K562 (cell line): Measurements from ENCODE around the gene SUFU. TPM values are rescaled to one million over a fixed set of nuclear protein-coding genes. Genes with fewer than 3 reads are reported as not detected.
A peak's percentile ranks its signal among the peaks of the same experiment; 100 is the strongest.

ENCODE experiments used
- ATAC-seq: fragments of 200-7000 bp; cut with Tn5 transposase; 3 replicates; pipeline ENCODE4 v1.9.1; 2020; ENCODE audit warnings: moderate library complexity
- BruUV-seq: library from RNA; stranded (reverse); fragments of 400-500 nt; replicated peaks from 2 replicates; lab custom pipeline; 2021; lab: Mats Ljungman, UMichigan
- CTCF ChIA-PET: fragments of 300-600 bp; formaldehyde crosslinking; extraction: SDS; loops from one replicate; lab custom pipeline; 2021; ENCODE audit warnings: low intra/inter-chr PET ratio; lab: Yijun Ruan, JAX
- POLR2A ChIA-PET: fragments of 300-600, 350-650 bp; sonication (Branson Sonifier 250); formaldehyde crosslinking; extraction: SDS; loops from one replicate; lab custom pipeline; 2021; ENCODE audit warnings: antibody characterized with exemption, inconsistent platforms; lab: Yijun Ruan, JAX
- DNase-seq, 4 experiments: peaks; one replicate each; pipeline versions ENCODE4 v3.0.0 to v3.0.0-alpha.2; 2011 to 2018; ENCODE audit warnings: low spot score in 3 of 4, mixed read lengths in 3 of 4; ENCODE audit errors: extremely low read depth in 1 of 4
- FAIRE-seq: peaks from 2 replicates; lab custom pipeline; 2011; peaks lifted over from hg19 to GRCh38; lab: Jason Lieb, UNC
- H2AFZ ChIP-seq: 2 replicates; pipeline ENCODE4 v1.6.0; 2011; ENCODE audit warnings: low read depth, low read length, control low read depth, inconsistent platforms
- H3K27ac ChIP-seq: fragments of 200-600 bp; 3 replicates; pipeline ENCODE4 v1.8.0; 2011; ENCODE audit warnings: low read depth, mild to moderate bottlenecking, control low read depth, inconsistent platforms, low read length, moderate library complexity, mixed read lengths; ENCODE audit errors: extremely low read depth
- H3K27me3 ChIP-seq, 2 experiments: fragments of 300-600 bp in 1 of 2; 2 replicates in 1 of 2; 3 replicates in 1 of 2; pipeline versions ENCODE4 v1.6.0 to v1.8.0; 2011; ENCODE audit warnings: inconsistent platforms in 2 of 2, low read length in 2 of 2, mild to moderate bottlenecking in 1 of 2, mixed read lengths in 1 of 2, moderate library complexity in 1 of 2; ENCODE audit not compliant: control insufficient read depth in 2 of 2, insufficient read depth in 2 of 2
- H3K36me3 ChIP-seq: fragments of 300-600 bp; 3 replicates; pipeline ENCODE4 v1.8.0; 2011; ENCODE audit warnings: mild to moderate bottlenecking, low read length, inconsistent platforms; ENCODE audit not compliant: control insufficient read depth, insufficient read depth
- H3K4me1 ChIP-seq, 2 experiments: fragments of 200-600 bp in 1 of 2; replicated peaks in 1 of 2; 2 replicates in 1 of 2; 3 replicates in 1 of 2; pipeline versions ENCODE4 v1.5.1 to v1.8.0; 2011; ENCODE audit warnings: inconsistent platforms in 2 of 2, low read length in 2 of 2, mild to moderate bottlenecking in 1 of 2, mixed read lengths in 1 of 2, moderate library complexity in 1 of 2; ENCODE audit not compliant: control insufficient read depth in 2 of 2, insufficient read depth in 2 of 2
- H3K4me2 ChIP-seq: 2 replicates; pipeline ENCODE4 v1.6.1; 2011; ENCODE audit warnings: low read length, control low read depth, inconsistent platforms, mixed read lengths; ENCODE audit not compliant: insufficient read depth
- H3K4me3 ChIP-seq: fragments of 200-600 bp; sonication (generic), shearing (Covaris generic); 2 replicates; pipeline ENCODE4 v1.5.1; 2016; ENCODE audit warnings: control low read depth, inconsistent platforms
- H3K79me2 ChIP-seq: fragments of 200-600 bp; 3 replicates; pipeline ENCODE4 v1.8.0; 2011; ENCODE audit warnings: low read length, inconsistent platforms; ENCODE audit not compliant: control insufficient read depth, insufficient read depth
- H3K9ac ChIP-seq, 2 experiments: 2 replicates each; pipeline versions ENCODE4 v1.6.0 to v1.6.1; 2011; ENCODE audit warnings: low read depth in 2 of 2, low read length in 2 of 2, control low read depth in 1 of 2, inconsistent platforms in 1 of 2, mild to moderate bottlenecking in 1 of 2, mixed read lengths in 1 of 2; ENCODE audit not compliant: insufficient read depth in 1 of 2
- H3K9me1 ChIP-seq: one replicate; pipeline ENCODE4 v1.6.0; 2011; ENCODE audit warnings: inconsistent platforms, mild to moderate bottlenecking, low read length, moderate library complexity; ENCODE audit not compliant: control insufficient read depth, insufficient read depth
- H3K9me3 ChIP-seq: replicated peaks from 2 replicates; pipeline ENCODE4 v1.5.1; 2011; ENCODE audit warnings: low read depth, low read length, inconsistent platforms; ENCODE audit not compliant: control insufficient read depth, insufficient read depth
- H4K20me1 ChIP-seq: replicated peaks from 2 replicates; pipeline ENCODE4 v1.6.1; 2011; ENCODE audit warnings: low read length, inconsistent platforms, mixed read lengths; ENCODE audit not compliant: control insufficient read depth, insufficient read depth
- CREM ChIP-seq: IDR thresholded peaks from 2 replicates; pipeline ENCODE4 v1.6.1; 2014; ENCODE audit warnings: antibody characterized with exemption, low read depth
- MAFK ChIP-seq: IDR thresholded peaks from 2 replicates; pipeline ENCODE4 v1.6.1; 2011; ENCODE audit warnings: low read length, improper control_type of control experiment
- SETDB1 ChIP-seq: IDR thresholded peaks from one replicate; pipeline ENCODE4 v1.6.1; 2012; ENCODE audit warnings: low read length, control low read depth, inconsistent platforms
- ZFP36 ChIP-seq: fragments of 150-350 bp; IDR thresholded peaks from 2 replicates; pipeline ENCODE4 v1.6.1; 2018; ENCODE audit warnings: low read length, low read depth; ENCODE audit not compliant: partially characterized antibody
- ZNF133 ChIP-seq: fragments of 250-450 bp; sonication (Bioruptor Pico); IDR thresholded peaks from 2 replicates; pipeline ENCODE4 v1.4.0; 2020; ENCODE audit warnings: mild to moderate bottlenecking
- ZNF146 ChIP-seq: IDR thresholded peaks from one replicate; pipeline ENCODE4 v1.6.1; 2018; ENCODE audit warnings: missing compliant biosample characterization; ENCODE audit not compliant: unreplicated experiment
- ZNF212 ChIP-seq: fragments of 450-650 bp; formaldehyde crosslinking; IDR thresholded peaks from 2 replicates; pipeline ENCODE4 v1.4.0; 2020; ENCODE audit warnings: mild to moderate bottlenecking
- WGBS: fragments of 100-300 bp; shearing (Covaris generic); methylation state at CpG from one replicate; pipeline ENCODE4 v1.1.6; 2016; ENCODE audit warnings: low coverage, mixed read lengths; ENCODE audit not compliant: insufficient coverage; ENCODE audit errors: missing lambda C conversion rate; 5-methylcytosine and 5-hydroxymethylcytosine counted together
- in situ Hi-C: fragments of 300-500 bp; cut with MboI; formaldehyde crosslinking; loops from 4 replicates; pipeline ENCODE4 v1.15.0; 2018; ENCODE audit warnings: inconsistent platforms, mixed read lengths
- intact Hi-C: fragments of 100-400 bp; cut with micrococcal nuclease; formaldehyde crosslinking; loops from 2 replicates; pipeline ENCODE4 v1.14.2; 2022
- polyA plus RNA-seq, 8 experiments: library from polyadenylated mRNA; depleted of rRNA in 4 of 8; stranded (reverse) in 5 of 8; unstranded in 3 of 8; fragments of >200 nt; fragmentation: Nextera tagmentation in 2 of 8; fragmentation: Illumina TruSeq in 1 of 8; extraction: Ambion mirVana in 2 of 8; extraction: Trizol in 1 of 8; gene quantifications; 2 replicates each; pipeline versions ENCODE4 v1.2.1 to v1.2.3, GENCODE V29; 2011 to 2014; ENCODE audit warnings: inconsistent platforms in 1 of 8, missing spikeins in 1 of 8
- total RNA-seq, 7 experiments: library from RNA; depleted of rRNA in 6 of 7; stranded (reverse); fragments of >200 nt in 6 of 7; fragmentation: Illumina TruSeq in 2 of 7; extraction: Trizol in 2 of 7; gene quantifications; 2 replicates each; pipeline versions ENCODE4 v1.2.1 to v1.2.3, GENCODE V29; 2011 to 2021; ENCODE audit warnings: low replicate concordance in 1 of 7
- TF ChIP-seq, protein P1 (sequence below): fragments of 450-650 bp; IDR thresholded peaks from 2 replicates; pipeline ENCODE4 v1.7.0; 2016; ENCODE audit warnings: borderline replicate concordance

The SUFU gene
- total and polyA plus RNA-seq, 9 of the 15 experiments (the other 6 are each of a cell fraction or from before 2014, with no cell fraction given) = 0.59 to 6.3 (median 0.82) TPM

- no peak overlapping the region for H3K27ac ChIP-seq
- H3K27me3 ChIP-seq = no peaks in the 10 kb centered on the region
- no peaks in the 10 kb centered on the region for H4K20me1 ChIP-seq
- FAIRE-seq (no peak), ATAC-seq (no peak), DNase-seq (no peak)
- peaks cover 2% of the 10 kb centered on the region for H3K9me1 ChIP-seq
- H3K9me3 ChIP-seq = no peaks in the 10 kb centered on the region
- no TSS peak for BruUV-seq
- intact Hi-C loops = no loop called here
- no peak overlapping the region for H3K4me2 ChIP-seq
- H2AFZ ChIP-seq = no peak overlapping the region
- CTCF ChIA-PET = no interaction called here
- peak overlapping the region in 1 of 2 experiments; percentile 45; a peak in 1 of 4 replicates for H3K9ac ChIP-seq
- 100% methylated on average over 1 of the region's 7 CpGs for WGBS
- peaks cover 6% of the 10 kb centered on the region; the same call in 2 of the 3 replicates for H3K36me3 ChIP-seq
- POLR2A ChIA-PET = interaction anchor here (0.9 to 2.5 kb wide), 2 partner anchors 13 to 14 kb away, joined by 3 to 10 read pairs; no protein-coding TSS in a partner anchor
- H3K4me3 ChIP-seq = no peak overlapping the region
- peaks cover 0 to 21% of the 10 kb centered on the region in 2 experiments; a peak in 4 of 5 replicates for H3K4me1 ChIP-seq
- no peaks in the 10 kb centered on the region for H3K79me2 ChIP-seq
- in situ Hi-C loops = loop anchor here (25.0 kb wide), 1 partner anchor 776 kb away; the partner anchor contains the start of gene KCNIP2
- TF ChIP-seq MAFK (no peak), CREM (no peak), ZNF146 (no peak), ZFP36 (no peak), ZNF212 (CRISPR knock-in tag) (no peak), ZNF133 (no peak), SETDB1 (no peak)
- TF ChIP-seq, protein P1, sequence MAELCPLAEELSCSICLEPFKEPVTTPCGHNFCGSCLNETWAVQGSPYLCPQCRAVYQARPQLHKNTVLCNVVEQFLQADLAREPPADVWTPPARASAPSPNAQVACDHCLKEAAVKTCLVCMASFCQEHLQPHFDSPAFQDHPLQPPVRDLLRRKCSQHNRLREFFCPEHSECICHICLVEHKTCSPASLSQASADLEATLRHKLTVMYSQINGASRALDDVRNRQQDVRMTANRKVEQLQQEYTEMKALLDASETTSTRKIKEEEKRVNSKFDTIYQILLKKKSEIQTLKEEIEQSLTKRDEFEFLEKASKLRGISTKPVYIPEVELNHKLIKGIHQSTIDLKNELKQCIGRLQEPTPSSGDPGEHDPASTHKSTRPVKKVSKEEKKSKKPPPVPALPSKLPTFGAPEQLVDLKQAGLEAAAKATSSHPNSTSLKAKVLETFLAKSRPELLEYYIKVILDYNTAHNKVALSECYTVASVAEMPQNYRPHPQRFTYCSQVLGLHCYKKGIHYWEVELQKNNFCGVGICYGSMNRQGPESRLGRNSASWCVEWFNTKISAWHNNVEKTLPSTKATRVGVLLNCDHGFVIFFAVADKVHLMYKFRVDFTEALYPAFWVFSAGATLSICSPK = no peak
These were observed 109.5 kb downstream of the SUFU start for GRCh38 chr10:102613286-102613685.
